Body of pancreas (tissue), 4 donors: ENCODE results near the gene LDLRAP1.

ENCODE experiments used
- POLR2A ChIP-seq, 3 donors: fragments of 450-650 bp; IDR thresholded peaks; one replicate each; pipeline ENCODE4 v1.6.1; 2016; ENCODE audit warnings: antibody characterized with exemption in 3 of 3, mild to moderate bottlenecking in 2 of 3
- TF ChIP-seq, protein P1 (sequence below), 7 experiments: fragments of 450-650 bp in 4 of 7; fragments of 200-600 bp in 3 of 7; sonication (generic) in 3 of 7; IDR thresholded peaks; one replicate each; pipeline ENCODE4 v1.5.1; 2016 to 2019; ENCODE audit warnings: antibody characterized with exemption in 7 of 7

DNA sequence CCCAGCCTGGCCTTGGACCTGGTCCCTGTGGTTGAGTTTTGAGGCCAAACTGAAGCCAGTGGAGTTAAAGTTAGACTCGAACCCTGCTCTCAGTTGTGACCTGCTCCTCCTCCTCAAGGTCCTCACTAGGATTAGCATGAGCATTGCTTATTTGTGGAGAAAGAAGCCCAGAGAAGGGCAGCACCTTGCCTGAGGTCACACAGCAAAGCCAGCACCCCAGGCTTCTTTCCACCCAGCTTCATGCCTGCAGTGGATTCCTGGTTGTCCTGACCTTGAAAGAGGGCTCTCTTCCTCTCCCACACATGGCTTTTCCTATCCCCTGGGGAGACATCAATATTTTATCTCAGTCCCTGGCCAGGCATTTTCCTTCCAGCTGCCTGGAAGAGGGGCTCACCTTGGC is 2.8 kb downstream of the LDLRAP1 start:
- TF ChIP-seq, protein P1, sequence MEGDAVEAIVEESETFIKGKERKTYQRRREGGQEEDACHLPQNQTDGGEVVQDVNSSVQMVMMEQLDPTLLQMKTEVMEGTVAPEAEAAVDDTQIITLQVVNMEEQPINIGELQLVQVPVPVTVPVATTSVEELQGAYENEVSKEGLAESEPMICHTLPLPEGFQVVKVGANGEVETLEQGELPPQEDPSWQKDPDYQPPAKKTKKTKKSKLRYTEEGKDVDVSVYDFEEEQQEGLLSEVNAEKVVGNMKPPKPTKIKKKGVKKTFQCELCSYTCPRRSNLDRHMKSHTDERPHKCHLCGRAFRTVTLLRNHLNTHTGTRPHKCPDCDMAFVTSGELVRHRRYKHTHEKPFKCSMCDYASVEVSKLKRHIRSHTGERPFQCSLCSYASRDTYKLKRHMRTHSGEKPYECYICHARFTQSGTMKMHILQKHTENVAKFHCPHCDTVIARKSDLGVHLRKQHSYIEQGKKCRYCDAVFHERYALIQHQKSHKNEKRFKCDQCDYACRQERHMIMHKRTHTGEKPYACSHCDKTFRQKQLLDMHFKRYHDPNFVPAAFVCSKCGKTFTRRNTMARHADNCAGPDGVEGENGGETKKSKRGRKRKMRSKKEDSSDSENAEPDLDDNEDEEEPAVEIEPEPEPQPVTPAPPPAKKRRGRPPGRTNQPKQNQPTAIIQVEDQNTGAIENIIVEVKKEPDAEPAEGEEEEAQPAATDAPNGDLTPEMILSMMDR (IDR thresholded peaks at IDR 0.05), result no peak
- no peak for TF ChIP-seq POLR2A (IDR thresholded peaks at IDR 0.05)
